Measurements from ENCODE around the gene ITGB1BP1.

ITGB1BP1 gene

GRCh38 chr2:9359463-9359862 lies 63.9 kb downstream of the ITGB1BP1 start:
- Histone ChIP-seq H3K27me3 (ENCODE audit: insufficient read depth, poor library complexity, severe bottlenecking) (peaks cover 7% of the 10 kb centered on the region), H3K4me3 (replicated peaks; ENCODE audit: insufficient read depth, low read length) (no peak overlapping the region), H3K27ac (replicated peaks) (no peak overlapping the region)
- no peak for DNase-seq (ENCODE audit: low read depth in 1 of 2, low spot score in 1 of 2)
- no peak for TF ChIP-seq SPI1 (IDR thresholded peaks at IDR 0.05; ENCODE audit: borderline replicate concordance, low read depth)
- no peak for TF ChIP-seq REST (IDR thresholded peaks at IDR 0.05; ENCODE audit: insufficient replicate concordance, low read depth)
- no peak for TF ChIP-seq POLR2AphosphoS5 (IDR thresholded peaks at IDR 0.05; ENCODE audit: low read depth)
- no peak for TF ChIP-seq GABPA (IDR thresholded peaks at IDR 0.05; ENCODE audit: low read depth)
- no peak for TF ChIP-seq CTCF (IDR thresholded peaks at IDR 0.05; ENCODE audit: insufficient read depth, low read length)

- TF ChIP-seq REST (IDR thresholded peaks at IDR 0.05; ENCODE audit: insufficient replicate concordance, low read depth) (no peak), POLR2AphosphoS5 (IDR thresholded peaks at IDR 0.05; ENCODE audit: low read depth) (no peak), SPI1 (IDR thresholded peaks at IDR 0.05; ENCODE audit: borderline replicate concordance, low read depth) (no peak), GABPA (IDR thresholded peaks at IDR 0.05; ENCODE audit: low read depth) (no peak)
- H3K27me3 ChIP-seq (ENCODE audit: insufficient read depth, poor library complexity, severe bottlenecking): peaks cover 7% of the 10 kb centered on the region
- H3K4me3 ChIP-seq (replicated peaks; ENCODE audit: insufficient read depth, low read length): no peak overlapping the region
- no peak for DNase-seq (ENCODE audit: low read depth in 1 of 2, low spot score in 1 of 2)
- H3K27ac ChIP-seq (replicated peaks): no peak overlapping the region
Observed at GRCh38 chr2:9358846-9359245, 64.5 kb downstream of the ITGB1BP1 start.

- TF ChIP-seq SPI1 (IDR thresholded peaks at IDR 0.05; ENCODE audit: borderline replicate concordance, low read depth) (no peak), CTCF (IDR thresholded peaks at IDR 0.05; ENCODE audit: insufficient read depth, low read length) (no peak), POLR2AphosphoS5 (IDR thresholded peaks at IDR 0.05; ENCODE audit: low read depth) (no peak)
- Histone ChIP-seq H3K4me3 (replicated peaks; ENCODE audit: insufficient read depth, low read length) (no peak overlapping the region), H3K27ac (replicated peaks) (no peak overlapping the region), H3K27me3 (ENCODE audit: insufficient read depth, poor library complexity, severe bottlenecking) (peaks cover 3% of the 10 kb centered on the region)
- DNase-seq (ENCODE audit: low read depth in 1 of 2, low spot score in 1 of 2): no peak
Observed at GRCh38 chr2:9356261-9356660, 67.1 kb downstream of the ITGB1BP1 start.

- Histone ChIP-seq H3K4me3 (replicated peaks; ENCODE audit: insufficient read depth, low read length) (no peak overlapping the region), H3K27ac (replicated peaks) (no peak overlapping the region), H3K27me3 (ENCODE audit: insufficient read depth, poor library complexity, severe bottlenecking) (peaks cover 3% of the 10 kb centered on the region)
- no peak for DNase-seq (ENCODE audit: low read depth in 1 of 2, low spot score in 1 of 2)
- TF ChIP-seq SPI1 (IDR thresholded peaks at IDR 0.05; ENCODE audit: borderline replicate concordance, low read depth): no peak
- TF ChIP-seq CTCF (IDR thresholded peaks at IDR 0.05; ENCODE audit: insufficient read depth, low read length): no peak
- TF ChIP-seq GABPA (IDR thresholded peaks at IDR 0.05; ENCODE audit: low read depth): no peak
- no peak for TF ChIP-seq POLR2AphosphoS5 (IDR thresholded peaks at IDR 0.05; ENCODE audit: low read depth)
- no peak for TF ChIP-seq REST (IDR thresholded peaks at IDR 0.05; ENCODE audit: insufficient replicate concordance, low read depth)
Observed at GRCh38 chr2:9355716-9356115, 67.6 kb downstream of the ITGB1BP1 start.

Measured in HL-60 (cell line).